SK-N-SH treated with all-trans-retinoic acid at 6 μM for 48 hours (cell line): ENCODE results near the gene CYP3A7.

Experiments used
- ATAC-seq: fragments of 200-7000 bp; cut with Tn5 transposase; 3 replicates; pipeline ENCODE4 v1.9.1; 2020; ENCODE audit warnings: mild to moderate bottlenecking, moderate library complexity
- ARNTL ChIP-seq: fragments of 450-650 bp; formaldehyde crosslinking; IDR thresholded peaks from 2 replicates; pipeline ENCODE4 v1.5.0; 2020; ENCODE audit warnings: low read depth, mild to moderate bottlenecking, moderate library complexity, borderline replicate concordance
- BACH2 ChIP-seq: fragments of 250-450 bp; sonication (Bioruptor Pico); IDR thresholded peaks from 2 replicates; pipeline ENCODE4 v1.9.0; 2021; ENCODE audit warnings: mild to moderate bottlenecking, borderline replicate concordance
- CREB5 ChIP-seq: fragments of 250-450 bp; sonication (Bioruptor Pico); IDR thresholded peaks from 2 replicates; pipeline ENCODE4 v1.5.1; 2020; ENCODE audit warnings: low read depth, mild to moderate bottlenecking, moderate library complexity
- CSDC2 ChIP-seq: fragments of 250-450 bp; sonication (Bioruptor Pico); IDR thresholded peaks from 2 replicates; pipeline ENCODE4 v1.5.0; 2020; ENCODE audit warnings: mild to moderate bottlenecking, moderate library complexity
- CSRNP3 ChIP-seq: fragments of 250-450 bp; sonication (Bioruptor Pico); IDR thresholded peaks from 2 replicates; pipeline ENCODE4 v1.5.1; 2021; ENCODE audit warnings: mild to moderate bottlenecking, moderate library complexity
- ESRRG ChIP-seq: fragments of 250-450 bp; sonication (Bioruptor Pico); IDR thresholded peaks from 2 replicates; pipeline ENCODE4 v1.6.1; 2021; ENCODE audit warnings: mild to moderate bottlenecking
- GLIS3 ChIP-seq: fragments of 250-450 bp; sonication (Bioruptor Pico); IDR thresholded peaks from 2 replicates; pipeline ENCODE4 v1.5.0; 2020; ENCODE audit warnings: mild to moderate bottlenecking, moderate library complexity
- ISL1 ChIP-seq: fragments of 250-450 bp; sonication (Bioruptor Pico); IDR thresholded peaks from 2 replicates; pipeline ENCODE4 v2.1.2; 2022; ENCODE audit warnings: mild to moderate bottlenecking, moderate library complexity
- OSR1 ChIP-seq: fragments of 250-450 bp; sonication (Bioruptor Pico); IDR thresholded peaks from 2 replicates; pipeline ENCODE4 v1.8.0; 2022; ENCODE audit warnings: moderate library complexity, mild to moderate bottlenecking, inconsistent platforms
- POU6F1 ChIP-seq: fragments of 250-450 bp; sonication (Bioruptor Pico); IDR thresholded peaks from 2 replicates; pipeline ENCODE4 v1.8.0; 2021; ENCODE audit warnings: low read depth, mild to moderate bottlenecking, moderate library complexity, borderline replicate concordance
- PPARA ChIP-seq: fragments of 250-450 bp; sonication (Bioruptor Pico); IDR thresholded peaks from 2 replicates; pipeline ENCODE4 v1.5.0; 2020; ENCODE audit warnings: mild to moderate bottlenecking, borderline replicate concordance
- RARB ChIP-seq: fragments of 250-450 bp; sonication (Bioruptor Pico); IDR thresholded peaks from 2 replicates; pipeline ENCODE4 v1.8.0; 2021; ENCODE audit warnings: mild to moderate bottlenecking, moderate library complexity
- SNAI2 ChIP-seq: fragments of 250-450 bp; sonication (Bioruptor Pico); IDR thresholded peaks from 2 replicates; pipeline ENCODE4 v1.5.0; 2020; ENCODE audit warnings: mild to moderate bottlenecking, moderate library complexity
- TOX ChIP-seq: fragments of 250-450 bp; sonication (Bioruptor Pico); IDR thresholded peaks from 2 replicates; pipeline ENCODE4 v1.8.0; 2021; ENCODE audit warnings: mild to moderate bottlenecking, moderate library complexity, borderline replicate concordance
- TSHZ2 ChIP-seq: fragments of 250-450 bp; sonication (Bioruptor Pico); IDR thresholded peaks from 2 replicates; pipeline ENCODE4 v1.5.0; 2020; ENCODE audit warnings: mild to moderate bottlenecking, moderate library complexity
- ZC3H10 ChIP-seq: fragments of 250-450 bp; sonication (Bioruptor Pico); IDR thresholded peaks from 2 replicates; pipeline ENCODE4 v1.5.1; 2021; ENCODE audit warnings: mild to moderate bottlenecking, moderate library complexity
- ZFP3 ChIP-seq: fragments of 250-450 bp; sonication (Bioruptor Pico); IDR thresholded peaks from 2 replicates; pipeline ENCODE4 v1.5.0; 2020; ENCODE audit warnings: mild to moderate bottlenecking, moderate library complexity
- ZFP30 ChIP-seq: fragments of 450-650 bp; formaldehyde crosslinking; IDR thresholded peaks from 2 replicates; pipeline ENCODE4 v1.5.0; 2022; ENCODE audit warnings: mild to moderate bottlenecking, moderate library complexity
- ZNF565 ChIP-seq: fragments of 450-650 bp; formaldehyde crosslinking; conservative IDR thresholded peaks from 2 replicates; pipeline ENCODE4 v1.5.0; 2020; ENCODE audit warnings: low read depth, mild to moderate bottlenecking, moderate library complexity
- ZNF70 ChIP-seq: fragments of 450-650 bp; formaldehyde crosslinking; IDR thresholded peaks from 2 replicates; pipeline ENCODE4 v1.5.0; 2020; ENCODE audit warnings: mild to moderate bottlenecking, moderate library complexity
- ZNF8 ChIP-seq: fragments of 450-650 bp; formaldehyde crosslinking; IDR thresholded peaks from 2 replicates; pipeline ENCODE4 v1.5.0; 2020; ENCODE audit warnings: mild to moderate bottlenecking, moderate library complexity

Gene CYP3A7

GRCh38 chr7:99766484-99767099 is 31.6 kb upstream of the CYP3A7 start:
- ATAC-seq: no peak
- TF ChIP-seq CSDC2 (no peak), RARB (CRISPR knock-in tag) (no peak), ZC3H10 (CRISPR knock-in tag) (no peak), TOX (CRISPR knock-in tag) (no peak), PPARA (CRISPR knock-in tag) (no peak), ZNF70 (CRISPR knock-in tag) (no peak), TSHZ2 (CRISPR knock-in tag) (no peak), BACH2 (CRISPR knock-in tag) (no peak), ZNF565 (CRISPR knock-in tag) (no peak), OSR1 (CRISPR knock-in tag) (no peak), POU6F1 (CRISPR knock-in tag) (no peak)
- TF ChIP-seq, all 23 proteins: peak for 0

GRCh38 chr7:99764478-99764877 is 29.5 kb upstream of the CYP3A7 start:
- no peak for ATAC-seq
- no peak for TF ChIP-seq GLIS3
- TF ChIP-seq ZC3H10 (CRISPR knock-in tag): no peak
- no peak for TF ChIP-seq ISL1 (CRISPR knock-in tag)
- no peak for TF ChIP-seq POU6F1 (CRISPR knock-in tag)
- TF ChIP-seq ESRRG (CRISPR knock-in tag): no peak
- TF ChIP-seq ZFP3 (CRISPR knock-in tag): no peak
- TF ChIP-seq ARNTL (CRISPR knock-in tag): no peak
- TF ChIP-seq CSDC2: no peak
- TF ChIP-seq ZNF565 (CRISPR knock-in tag): no peak
- TF ChIP-seq CSRNP3 (CRISPR knock-in tag): no peak
- TF ChIP-seq CREB5: no peak
- TF ChIP-seq OSR1 (CRISPR knock-in tag): no peak
- no peak for TF ChIP-seq TSHZ2 (CRISPR knock-in tag)
- TF ChIP-seq TOX (CRISPR knock-in tag): no peak
- TF ChIP-seq BACH2 (CRISPR knock-in tag): no peak
- TF ChIP-seq PPARA (CRISPR knock-in tag): no peak
- no peak for TF ChIP-seq SNAI2 (CRISPR knock-in tag)
- no peak for TF ChIP-seq ZNF8 (CRISPR knock-in tag)
- TF ChIP-seq ZFP30 (CRISPR knock-in tag): no peak
